Measurements from ENCODE around the gene TNFRSF8. TPM values are rescaled to one million over a fixed set of nuclear protein-coding genes. Genes with fewer than 3 reads are reported as not detected.

TNFRSF8 gene
- total and polyA plus RNA-seq, 2 donors (not counting 1 experiment from before 2014, with no cell fraction given) = 0.36 to 0.57 TPM

- peaks cover 33% of the 10 kb centered on the region for H3K4me1 Mint-ChIP-seq
Observed at GRCh38 chr1:12087797-12088314, 24.8 kb downstream of the TNFRSF8 start.

More at GRCh38 chr1:12087797-12088314, 24.8 kb downstream of the TNFRSF8 start:
- Histone ChIP-seq H3K27me3 (replicated peaks in 1 of 4; ENCODE audit: control extremely low read depth in 1 of 4, control insufficient read depth in 3 of 4, insufficient read depth in 4 of 4, low read length in 3 of 4) (no peaks in the 10 kb centered on the region), H3K36me3 (replicated peaks in 1 of 2; ENCODE audit: control extremely low read depth in 1 of 2, control insufficient read depth in 1 of 2, extremely low read depth in 1 of 2, insufficient read depth in 2 of 2, low read length in 1 of 2) (no peaks in the 10 kb centered on the region), H3K27ac (ENCODE audit: low read length in 2 of 2) (peak overlapping the region; percentile 54 to 81), H2AFZ (ENCODE audit: insufficient read depth, low read depth, low read length, poor library complexity, severe bottlenecking) (peak overlapping the region; percentile 74), H3K9ac (ENCODE audit: low read length) (peak overlapping the region; percentile 32), H3K79me2 (ENCODE audit: control insufficient read depth, insufficient read depth, low read length) (no peaks in the 10 kb centered on the region), H3K9me3 (ENCODE audit: control extremely low read depth in 1 of 3, control insufficient read depth in 2 of 3, insufficient read depth in 1 of 3, low read length in 2 of 3) (peaks cover 1 to 8% (median 4%) of the 10 kb centered on the region in 3 donors), H3K4me2 (replicated peaks; ENCODE audit: low read depth, low read length, poor library complexity, severe bottlenecking) (peak overlapping the region; percentile 67), H4K20me1 (ENCODE audit: control insufficient read depth, insufficient read depth, low read length, poor library complexity, severe bottlenecking) (no peaks in the 10 kb centered on the region), H3K4me3 (ENCODE audit: control extremely low read depth in 1 of 5, extremely low read depth in 1 of 5, insufficient read depth in 1 of 5, low read depth in 2 of 5, low read length in 4 of 5) (no peak overlapping the region), H3K4me1 (ENCODE audit: control insufficient read depth in 2 of 2, insufficient read depth in 2 of 2, low read length in 2 of 2) (peaks cover 33 to 35% of the 10 kb centered on the region in 2 donors)
- peak overlapping the region; percentile 86 for H3K27ac Mint-ChIP-seq
- ATAC-seq (ENCODE audit: low read depth) (peak; percentile 78), DNase-seq (peak; percentile 67)
- intact Hi-C loops (cut with micrococcal nuclease) = no loop called here
- TF ChIP-seq CTCF (IDR thresholded peaks at IDR 0.05) = no peak
- TF ChIP-seq EZH2 (IDR thresholded peaks at IDR 0.05; ENCODE audit: borderline replicate concordance, insufficient read depth, low read depth, low read length, poor library complexity, severe bottlenecking) = no peak
- POLR2A ChIA-PET = interaction anchor here (0.8 to 2.0 kb wide), 5 partner anchors 9 to 180 kb away, joined by 3 to 12 read pairs (median 6); partner anchors contain the start of gene MIIP
- CTCF ChIA-PET = interaction anchor here (0.6 to 2.0 kb wide), 6 partner anchors 8 to 109 kb away, joined by 3 to 12 read pairs (median 4); no protein-coding TSS in a partner anchor
- H3K9me3 Mint-ChIP-seq (ENCODE audit: insufficient read depth) = peaks cover 3% of the 10 kb centered on the region
- peak overlapping the region; percentile 77 for H3K4me3 Mint-ChIP-seq
- 21% methylated on average over 7 of the region's 9 CpGs for WGBS (ENCODE audit: insufficient coverage)
- H3K27me3 Mint-ChIP-seq = no peaks in the 10 kb centered on the region
